Endothelial cell of umbilical vein (primary cell): ENCODE data around the gene ETV3L. TPM values are rescaled to one million over a fixed set of nuclear protein-coding genes. Genes with fewer than 3 reads are reported as not detected.

Source experiments
- BruUV-seq: library from RNA; stranded (reverse); fragments of 400-500 nt; replicated peaks from 2 replicates; lab custom pipeline; 2021; lab: Mats Ljungman, UMichigan
- CTCF ChIA-PET: fragments of 300-600, 350-600 bp; sonication (Branson Sonifier 250); formaldehyde crosslinking; loops from one replicate; lab custom pipeline; 2021; ENCODE audit warnings: antibody characterized with exemption, inconsistent platforms; lab: Charles Lee
- POLR2A ChIA-PET: fragments of 300-600, 350-600 bp; sonication (Branson Sonifier 250); formaldehyde crosslinking; loops from one replicate; lab custom pipeline; 2021; ENCODE audit warnings: antibody characterized with exemption, inconsistent platforms; lab: Charles Lee
- DNase-seq: peaks from one replicate; pipeline ENCODE4 v3.0.0-alpha.2; 2011; ENCODE audit warnings: low read depth, low spot score
- FAIRE-seq: peaks from 2 replicates; lab custom pipeline; 2011; peaks lifted over from hg19 to GRCh38; lab: Jason Lieb, UNC
- H2AFZ ChIP-seq: 2 replicates; pipeline ENCODE4 v1.6.0; 2012; ENCODE audit warnings: low read depth, low read length, control low read depth, inconsistent platforms
- H3K27ac ChIP-seq: 2 replicates; pipeline ENCODE4 v1.5.1; 2011; ENCODE audit warnings: low read depth, mild to moderate bottlenecking, control low read depth, low read length, moderate library complexity; ENCODE audit not compliant: insufficient read depth
- H3K27me3 ChIP-seq, 2 experiments: 2 replicates each; pipeline versions ENCODE4 v1.6.0 to v1.6.1; 2011; ENCODE audit warnings: low read length in 2 of 2, mixed read lengths in 1 of 2; ENCODE audit not compliant: control insufficient read depth in 2 of 2, insufficient read depth in 2 of 2
- H3K36me3 ChIP-seq, 2 experiments: 2 replicates in 1 of 2; 3 replicates in 1 of 2; pipeline ENCODE4 v1.5.1; 2011; ENCODE audit warnings: low read length in 2 of 2, mild to moderate bottlenecking in 1 of 2, moderate library complexity in 1 of 2; ENCODE audit not compliant: control insufficient read depth in 2 of 2, insufficient read depth in 2 of 2; ENCODE audit errors: extremely low read depth in 1 of 2
- H3K4me1 ChIP-seq: 3 replicates; pipeline ENCODE4 v1.5.1; 2011; ENCODE audit warnings: mild to moderate bottlenecking, low read length; ENCODE audit not compliant: control insufficient read depth, insufficient read depth; ENCODE audit errors: extremely low read depth
- H3K4me2 ChIP-seq: 2 replicates; pipeline ENCODE4 v1.6.1; 2011; ENCODE audit warnings: low read length, control low read depth, mixed read lengths; ENCODE audit not compliant: insufficient read depth
- H3K4me3 ChIP-seq, 3 experiments: fragments of 200-600 bp in 1 of 3; sonication (generic), shearing (Covaris generic) in 1 of 3; replicated peaks in 1 of 3; 2 replicates each; pipeline ENCODE4 v1.5.1; 2011 to 2016; ENCODE audit warnings: control low read depth in 3 of 3, low read length in 3 of 3, mild to moderate bottlenecking in 2 of 3, inconsistent platforms in 1 of 3, low read depth in 1 of 3, moderate library complexity in 1 of 3; ENCODE audit not compliant: insufficient read depth in 1 of 3
- H3K79me2 ChIP-seq: 2 replicates; pipeline ENCODE4 v1.6.0; 2012; ENCODE audit warnings: low read length, inconsistent platforms; ENCODE audit not compliant: control insufficient read depth, insufficient read depth
- H3K9ac ChIP-seq: replicated peaks from 2 replicates; pipeline ENCODE3; 2011; ENCODE audit warnings: low read length, control low read depth; ENCODE audit not compliant: insufficient read depth; ENCODE audit errors: extremely low read depth
- H3K9me1 ChIP-seq: replicated peaks from 3 replicates; pipeline ENCODE4 v1.6.0; 2011; ENCODE audit warnings: mild to moderate bottlenecking, low read length; ENCODE audit not compliant: control insufficient read depth, insufficient read depth; ENCODE audit errors: extremely low read depth
- H3K9me3 ChIP-seq: replicated peaks from 2 replicates; pipeline ENCODE4 v1.5.1; 2012; ENCODE audit warnings: low read length, inconsistent platforms; ENCODE audit not compliant: control insufficient read depth, insufficient read depth
- H4K20me1 ChIP-seq: replicated peaks from 2 replicates; pipeline ENCODE3; 2011; ENCODE audit warnings: mild to moderate bottlenecking, low read length; ENCODE audit not compliant: control insufficient read depth, insufficient read depth; ENCODE audit errors: extremely low read depth
- EZH2 ChIP-seq: IDR thresholded peaks from 2 replicates; pipeline ENCODE4 v1.6.1; 2012; ENCODE audit warnings: borderline replicate concordance, low read depth, mild to moderate bottlenecking, moderate library complexity, low read length, inconsistent platforms; ENCODE audit not compliant: severe bottlenecking
- FOS ChIP-seq: IDR thresholded peaks from 2 replicates; pipeline ENCODE4 v1.6.1; 2011; ENCODE audit warnings: mild to moderate bottlenecking, low read length, moderate library complexity, borderline replicate concordance; ENCODE audit not compliant: insufficient read depth
- GATA2 ChIP-seq: IDR thresholded peaks from 2 replicates; pipeline ENCODE4 v1.7.0; 2011; ENCODE audit warnings: low read depth, mild to moderate bottlenecking, moderate library complexity, mixed read lengths, low read length; ENCODE audit not compliant: insufficient read length, insufficient read depth
- JUN ChIP-seq: IDR thresholded peaks from 2 replicates; pipeline ENCODE4 v1.6.1; 2011; ENCODE audit warnings: borderline replicate concordance, low read depth; ENCODE audit not compliant: insufficient read length, insufficient read depth
- MYC ChIP-seq: IDR thresholded peaks from one replicate; pipeline ENCODE4 v1.6.1; 2011; ENCODE audit warnings: mild to moderate bottlenecking, low read depth, low read length
- POLR2A ChIP-seq: IDR thresholded peaks from 2 replicates; pipeline ENCODE4 v1.6.1; 2012; ENCODE audit warnings: low read depth, mild to moderate bottlenecking, control low read depth, low read length
- POLR2AphosphoS5 ChIP-seq: IDR thresholded peaks from 2 replicates; pipeline ENCODE4 v1.6.1; 2012; ENCODE audit warnings: low read depth, mild to moderate bottlenecking, control low read depth, low read length, moderate library complexity; ENCODE audit not compliant: insufficient read depth
- dilution Hi-C: fragments of 300-500 bp; cut with MboI; formaldehyde crosslinking; loops from one replicate; pipeline ENCODE4 v1.15.0; 2019; ENCODE audit warnings: low sequenced_read_pairs; ENCODE audit not compliant: extremely low pct_ligation_motif_present
- intact Hi-C: fragments of 100-400 bp; cut with micrococcal nuclease; formaldehyde crosslinking; loops from one replicate; pipeline ENCODE4 v1.10.0; 2022
- polyA plus RNA-seq, 4 experiments: library from polyadenylated mRNA; depleted of rRNA in 3 of 4; stranded (reverse) in 3 of 4; unstranded in 1 of 4; fragments of >200 nt; gene quantifications; 2 replicates each; pipeline versions ENCODE4 v1.2.1 to v1.2.3, GENCODE V29; 2011 to 2012; ENCODE audit warnings: missing spikeins in 1 of 4
- total RNA-seq: library from RNA; stranded (reverse); gene quantifications from 2 replicates; pipeline ENCODE4 v1.2.3, GENCODE V29; 2021
- TF ChIP-seq, protein P1 (sequence below), 2 donors: IDR thresholded peaks; 1 replicate in 1 of 2; 2 replicates in 1 of 2; pipeline ENCODE4 v1.5.1; 2011; ENCODE audit warnings: low read length in 2 of 2, mild to moderate bottlenecking in 2 of 2, moderate library complexity in 2 of 2, control low read depth in 1 of 2, inconsistent platforms in 1 of 2, low read depth in 1 of 2; ENCODE audit not compliant: insufficient read depth in 1 of 2; ENCODE audit errors: extremely low read depth in 1 of 2
- TF ChIP-seq, protein P2 (sequence below): IDR thresholded peaks from 2 replicates; pipeline ENCODE4 v1.6.1; 2011; ENCODE audit not compliant: insufficient read depth, insufficient read length

Gene ETV3L
- total and polyA plus RNA-seq, 2 donors (not counting 3 experiments of a cell fraction or from before 2014, with no cell fraction given): not detected

DNA sequence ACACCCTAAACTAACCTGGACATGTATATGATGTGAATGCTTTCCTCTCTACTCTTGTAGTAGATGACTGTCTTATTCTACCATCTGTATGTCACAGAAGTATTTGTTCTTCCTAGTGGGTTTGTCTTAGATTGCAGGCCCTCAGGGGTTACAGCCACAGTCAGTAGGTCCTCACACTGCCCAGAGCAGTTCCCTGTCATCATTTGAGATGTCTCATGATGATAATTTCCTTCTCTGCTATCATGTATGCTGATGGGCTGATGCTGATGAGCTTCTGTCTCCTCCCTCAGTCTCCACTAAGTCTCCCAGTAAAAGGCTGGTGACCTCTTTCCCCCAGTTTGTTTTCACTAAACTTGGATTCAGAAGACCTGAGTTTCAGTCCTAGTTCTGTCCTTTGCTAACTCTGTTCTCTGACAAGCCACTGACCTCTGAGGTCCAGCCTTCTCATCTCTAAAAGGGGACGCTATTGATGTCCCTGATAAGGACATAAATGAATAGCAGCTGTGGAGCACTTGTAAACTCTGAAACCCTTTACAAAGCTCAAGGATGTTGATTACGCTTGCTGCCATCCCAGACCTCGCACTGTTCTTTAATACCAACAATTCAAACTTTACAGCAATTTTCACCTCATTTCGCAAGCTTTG lies 41.7 kb upstream of the ETV3L start:
- H3K27ac ChIP-seq: no peak overlapping the region
- ChIA-PET POLR2A (no interaction called here), CTCF (interaction anchor here (2.3 to 2.7 kb wide), 2 partner anchors 14 to 51 kb away, joined by 15 to 22 read pairs; no protein-coding TSS in a partner anchor)
- no TSS peak for BruUV-seq
- dilution Hi-C loops (no loop called here), intact Hi-C loops (no loop called here)
- peaks cover 18% of the 10 kb centered on the region for H3K4me1 ChIP-seq
- H3K9me1 ChIP-seq: no peaks in the 10 kb centered on the region
- FAIRE-seq (no peak), DNase-seq (no peak)
- H3K27me3 ChIP-seq: peaks cover 0 to 2% of the 10 kb centered on the region in 2 experiments
- H2AFZ ChIP-seq: no peak overlapping the region
- H4K20me1 ChIP-seq: peaks cover 5% of the 10 kb centered on the region
- peaks cover 16% of the 10 kb centered on the region for H3K79me2 ChIP-seq
- H3K4me2 ChIP-seq: no peak overlapping the region
- no peaks in the 10 kb centered on the region for H3K36me3 ChIP-seq
- no peaks in the 10 kb centered on the region for H3K9me3 ChIP-seq
- no peak for TF ChIP-seq JUN
- TF ChIP-seq, protein P1, sequence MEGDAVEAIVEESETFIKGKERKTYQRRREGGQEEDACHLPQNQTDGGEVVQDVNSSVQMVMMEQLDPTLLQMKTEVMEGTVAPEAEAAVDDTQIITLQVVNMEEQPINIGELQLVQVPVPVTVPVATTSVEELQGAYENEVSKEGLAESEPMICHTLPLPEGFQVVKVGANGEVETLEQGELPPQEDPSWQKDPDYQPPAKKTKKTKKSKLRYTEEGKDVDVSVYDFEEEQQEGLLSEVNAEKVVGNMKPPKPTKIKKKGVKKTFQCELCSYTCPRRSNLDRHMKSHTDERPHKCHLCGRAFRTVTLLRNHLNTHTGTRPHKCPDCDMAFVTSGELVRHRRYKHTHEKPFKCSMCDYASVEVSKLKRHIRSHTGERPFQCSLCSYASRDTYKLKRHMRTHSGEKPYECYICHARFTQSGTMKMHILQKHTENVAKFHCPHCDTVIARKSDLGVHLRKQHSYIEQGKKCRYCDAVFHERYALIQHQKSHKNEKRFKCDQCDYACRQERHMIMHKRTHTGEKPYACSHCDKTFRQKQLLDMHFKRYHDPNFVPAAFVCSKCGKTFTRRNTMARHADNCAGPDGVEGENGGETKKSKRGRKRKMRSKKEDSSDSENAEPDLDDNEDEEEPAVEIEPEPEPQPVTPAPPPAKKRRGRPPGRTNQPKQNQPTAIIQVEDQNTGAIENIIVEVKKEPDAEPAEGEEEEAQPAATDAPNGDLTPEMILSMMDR (IDR thresholded peaks at IDR 0.05; ENCODE audit: extremely low read depth in 1 of 2, insufficient read depth in 1 of 2, low read depth in 1 of 2, low read length in 2 of 2): no peak
- TF ChIP-seq EZH2: no peak
- TF ChIP-seq GATA2: no peak
- TF ChIP-seq, protein P2, sequence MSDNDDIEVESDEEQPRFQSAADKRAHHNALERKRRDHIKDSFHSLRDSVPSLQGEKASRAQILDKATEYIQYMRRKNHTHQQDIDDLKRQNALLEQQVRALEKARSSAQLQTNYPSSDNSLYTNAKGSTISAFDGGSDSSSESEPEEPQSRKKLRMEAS: no peak
- TF ChIP-seq POLR2AphosphoS5: no peak
- TF ChIP-seq FOS: no peak
- no peak for TF ChIP-seq MYC
- no peak for TF ChIP-seq POLR2A
- no peak overlapping the region for H3K9ac ChIP-seq
- no peak overlapping the region for H3K4me3 ChIP-seq
